ENCODE measurements around the gene KCNMA1. TPM values are rescaled to one million over a fixed set of nuclear protein-coding genes. Genes with fewer than 3 reads are reported as not detected.

Gene KCNMA1
- total and polyA plus RNA-seq, 2 donors (not counting 1 experiment from before 2014, with no cell fraction given), result 0.82 to 3.1 TPM

DNA sequence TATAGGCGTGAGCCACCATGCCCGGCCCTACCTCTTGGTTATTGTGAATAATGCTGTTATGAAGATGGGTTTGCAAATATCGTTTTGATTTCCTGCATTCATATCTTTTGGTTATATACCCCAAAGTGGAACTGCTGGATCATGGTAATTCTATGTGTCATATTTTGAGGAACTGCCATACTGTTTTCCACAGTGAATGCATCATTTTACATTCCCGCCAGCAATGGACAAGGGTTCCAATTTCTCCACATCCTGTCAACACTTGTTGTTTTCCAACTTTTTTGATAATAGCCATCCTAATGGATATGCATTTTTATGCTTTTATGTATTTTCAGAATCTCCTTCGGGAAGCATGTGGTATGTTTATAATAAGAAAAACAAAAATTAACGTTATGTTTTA lies 128.2 kb downstream of the KCNMA1 start:
- H3K79me2 ChIP-seq (ENCODE audit: control insufficient read depth, insufficient read depth, low read length), result no peaks in the 10 kb centered on the region
- no peaks in the 10 kb centered on the region for H3K9me3 ChIP-seq (ENCODE audit: control extremely low read depth in 1 of 3, control insufficient read depth in 2 of 3, insufficient read depth in 1 of 3, low read length in 2 of 3)
- H3K4me2 ChIP-seq (replicated peaks; ENCODE audit: low read depth, low read length, poor library complexity, severe bottlenecking), result no peak overlapping the region
- intact Hi-C loops (cut with micrococcal nuclease), result no loop called here
- peaks cover 0 to 8% (median 0%) of the 10 kb centered on the region in 4 experiments for H3K27me3 ChIP-seq (replicated peaks in 1 of 4; ENCODE audit: control extremely low read depth in 1 of 4, control insufficient read depth in 3 of 4, insufficient read depth in 4 of 4, low read length in 3 of 4)
- Mint-ChIP-seq H3K9me3 (ENCODE audit: insufficient read depth) (no peaks in the 10 kb centered on the region), H3K27ac (no peak overlapping the region), H3K4me3 (no peak overlapping the region), H3K27me3 (peaks cover 25% of the 10 kb centered on the region), H3K4me1 (no peaks in the 10 kb centered on the region)
- no peaks in the 10 kb centered on the region for H3K36me3 ChIP-seq (replicated peaks in 1 of 2; ENCODE audit: control extremely low read depth in 1 of 2, control insufficient read depth in 1 of 2, extremely low read depth in 1 of 2, insufficient read depth in 2 of 2, low read length in 1 of 2)
- DNase-seq (no peak), ATAC-seq (ENCODE audit: low read depth) (no peak)
- POLR2A ChIA-PET, result no interaction called here
- no peak overlapping the region for H3K4me3 ChIP-seq (ENCODE audit: control extremely low read depth in 1 of 5, extremely low read depth in 1 of 5, insufficient read depth in 1 of 5, low read depth in 2 of 5, low read length in 4 of 5)
- no peak overlapping the region for H3K9ac ChIP-seq (ENCODE audit: low read length)
- no peak overlapping the region for H2AFZ ChIP-seq (ENCODE audit: insufficient read depth, low read depth, low read length, poor library complexity, severe bottlenecking)
- CTCF ChIA-PET, result no interaction called here
- TF ChIP-seq, protein P1, sequence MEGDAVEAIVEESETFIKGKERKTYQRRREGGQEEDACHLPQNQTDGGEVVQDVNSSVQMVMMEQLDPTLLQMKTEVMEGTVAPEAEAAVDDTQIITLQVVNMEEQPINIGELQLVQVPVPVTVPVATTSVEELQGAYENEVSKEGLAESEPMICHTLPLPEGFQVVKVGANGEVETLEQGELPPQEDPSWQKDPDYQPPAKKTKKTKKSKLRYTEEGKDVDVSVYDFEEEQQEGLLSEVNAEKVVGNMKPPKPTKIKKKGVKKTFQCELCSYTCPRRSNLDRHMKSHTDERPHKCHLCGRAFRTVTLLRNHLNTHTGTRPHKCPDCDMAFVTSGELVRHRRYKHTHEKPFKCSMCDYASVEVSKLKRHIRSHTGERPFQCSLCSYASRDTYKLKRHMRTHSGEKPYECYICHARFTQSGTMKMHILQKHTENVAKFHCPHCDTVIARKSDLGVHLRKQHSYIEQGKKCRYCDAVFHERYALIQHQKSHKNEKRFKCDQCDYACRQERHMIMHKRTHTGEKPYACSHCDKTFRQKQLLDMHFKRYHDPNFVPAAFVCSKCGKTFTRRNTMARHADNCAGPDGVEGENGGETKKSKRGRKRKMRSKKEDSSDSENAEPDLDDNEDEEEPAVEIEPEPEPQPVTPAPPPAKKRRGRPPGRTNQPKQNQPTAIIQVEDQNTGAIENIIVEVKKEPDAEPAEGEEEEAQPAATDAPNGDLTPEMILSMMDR (IDR thresholded peaks at IDR 0.05), result no peak
- no peak for TF ChIP-seq EZH2 (IDR thresholded peaks at IDR 0.05; ENCODE audit: borderline replicate concordance, insufficient read depth, low read depth, low read length, poor library complexity, severe bottlenecking)
- no peak overlapping the region for H3K27ac ChIP-seq (ENCODE audit: low read length in 2 of 2)
- H3K4me1 ChIP-seq (ENCODE audit: control insufficient read depth in 2 of 2, insufficient read depth in 2 of 2, low read length in 2 of 2), result no peaks in the 10 kb centered on the region
- no peaks in the 10 kb centered on the region for H4K20me1 ChIP-seq (ENCODE audit: control insufficient read depth, insufficient read depth, low read length, poor library complexity, severe bottlenecking)
- 100% methylated on average over 2 of the region's 6 CpGs for WGBS (ENCODE audit: insufficient coverage)

DNA sequence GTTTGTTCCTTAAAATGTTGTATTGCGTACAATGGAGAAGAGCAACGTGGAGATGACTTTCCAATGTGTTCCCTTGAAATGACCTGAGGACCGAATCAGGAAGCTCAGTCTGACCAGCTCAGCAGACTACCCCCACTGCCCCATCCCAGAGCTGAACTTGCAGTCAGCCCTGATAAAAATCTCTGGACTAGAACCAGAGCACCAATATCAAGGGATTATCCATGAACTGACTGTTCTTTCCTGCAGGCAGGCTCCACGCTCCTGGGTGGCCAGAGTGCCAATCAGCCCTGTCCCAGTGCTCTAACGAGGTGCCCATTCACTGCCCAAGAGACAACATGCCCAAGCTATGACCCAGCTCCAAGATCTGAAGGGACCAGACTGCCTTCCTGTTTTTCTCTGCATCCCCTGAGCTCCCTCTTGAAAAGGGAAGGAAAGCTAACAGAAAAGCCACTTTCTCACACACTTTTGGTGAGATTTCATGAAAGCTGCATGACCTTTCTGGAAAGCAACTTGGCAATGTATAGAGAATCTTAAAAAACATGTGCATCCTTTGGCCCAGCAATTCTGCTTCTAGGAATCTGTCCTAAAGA lies 130.2 kb downstream of the KCNMA1 start:
- Mint-ChIP-seq H3K4me1 (no peaks in the 10 kb centered on the region), H3K4me3 (no peak overlapping the region), H3K27ac (no peak overlapping the region), H3K9me3 (ENCODE audit: insufficient read depth) (no peaks in the 10 kb centered on the region), H3K27me3 (peaks cover 21% of the 10 kb centered on the region)
- H3K27me3 ChIP-seq (replicated peaks in 1 of 4; ENCODE audit: control extremely low read depth in 1 of 4, control insufficient read depth in 3 of 4, insufficient read depth in 4 of 4, low read length in 3 of 4), result peaks cover 0 to 8% (median 0%) of the 10 kb centered on the region in 4 experiments
- no peak overlapping the region for H3K9ac ChIP-seq (ENCODE audit: low read length)
- ChIA-PET CTCF (no interaction called here), POLR2A (no interaction called here)
- 35% methylated on average over 4 of the region's 5 CpGs for WGBS (ENCODE audit: insufficient coverage)
- TF ChIP-seq EZH2 (IDR thresholded peaks at IDR 0.05; ENCODE audit: borderline replicate concordance, insufficient read depth, low read depth, low read length, poor library complexity, severe bottlenecking), result no peak
- TF ChIP-seq, protein P1 (IDR thresholded peaks at IDR 0.05), result no peak
- H3K36me3 ChIP-seq (replicated peaks in 1 of 2; ENCODE audit: control extremely low read depth in 1 of 2, control insufficient read depth in 1 of 2, extremely low read depth in 1 of 2, insufficient read depth in 2 of 2, low read length in 1 of 2), result no peaks in the 10 kb centered on the region
- H4K20me1 ChIP-seq (ENCODE audit: control insufficient read depth, insufficient read depth, low read length, poor library complexity, severe bottlenecking), result no peaks in the 10 kb centered on the region
- H3K4me3 ChIP-seq (ENCODE audit: control extremely low read depth in 1 of 5, extremely low read depth in 1 of 5, insufficient read depth in 1 of 5, low read depth in 2 of 5, low read length in 4 of 5), result no peak overlapping the region
- no peaks in the 10 kb centered on the region for H3K4me1 ChIP-seq (ENCODE audit: control insufficient read depth in 2 of 2, insufficient read depth in 2 of 2, low read length in 2 of 2)
- H3K4me2 ChIP-seq (replicated peaks; ENCODE audit: low read depth, low read length, poor library complexity, severe bottlenecking), result no peak overlapping the region
- no peak overlapping the region for H3K27ac ChIP-seq (ENCODE audit: low read length in 2 of 2)
- DNase-seq (no peak), ATAC-seq (ENCODE audit: low read depth) (no peak)
- intact Hi-C loops (cut with micrococcal nuclease), result no loop called here
- no peaks in the 10 kb centered on the region for H3K79me2 ChIP-seq (ENCODE audit: control insufficient read depth, insufficient read depth, low read length)
- no peak overlapping the region for H2AFZ ChIP-seq (ENCODE audit: insufficient read depth, low read depth, low read length, poor library complexity, severe bottlenecking)
- H3K9me3 ChIP-seq (ENCODE audit: control extremely low read depth in 1 of 3, control insufficient read depth in 2 of 3, insufficient read depth in 1 of 3, low read length in 2 of 3), result no peaks in the 10 kb centered on the region

Data from B cell (primary cell).